Hepatic stellate cell (primary cell): Measurements from ENCODE around the gene TMEM88.

Experiments used
- DNase-seq: peaks from one replicate; pipeline ENCODE4 v3.0.0; 2011; ENCODE audit warnings: low spot score

TMEM88 gene

DNA sequence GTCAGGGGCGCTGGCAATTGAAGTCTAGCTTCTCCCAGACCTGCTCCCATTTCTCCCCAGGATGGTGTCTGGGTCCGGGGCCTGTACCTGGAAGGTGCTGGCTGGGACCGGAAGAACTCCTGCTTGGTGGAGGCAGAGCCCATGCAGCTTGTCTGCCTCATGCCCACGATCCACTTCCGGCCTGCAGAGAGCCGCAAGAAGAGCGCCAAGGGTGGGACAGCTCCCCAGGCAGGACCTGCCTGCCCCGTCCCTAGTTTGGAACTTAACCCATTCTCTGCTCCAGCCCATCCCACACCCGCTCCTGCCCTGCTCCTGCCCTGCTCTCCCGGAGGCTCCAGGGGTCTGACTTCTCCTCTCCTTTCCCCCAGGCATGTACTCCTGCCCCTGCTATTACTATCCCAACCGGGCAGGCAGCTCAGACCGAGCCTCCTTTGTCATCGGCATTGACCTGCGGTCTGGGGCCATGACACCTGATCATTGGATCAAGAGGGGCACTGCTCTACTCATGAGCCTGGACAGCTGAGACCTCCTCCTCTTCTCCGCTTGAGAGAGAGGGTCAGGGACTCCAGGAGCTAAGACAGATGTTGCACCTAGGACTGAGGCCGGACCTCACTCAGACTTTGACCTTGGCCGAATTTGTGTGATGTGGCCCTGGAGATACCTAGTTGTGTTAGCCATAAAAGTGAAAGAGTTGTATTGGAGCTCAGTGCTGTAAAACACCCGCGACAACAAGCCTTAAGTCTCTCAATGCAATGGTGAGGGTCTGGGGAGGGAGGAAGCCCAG is 21.7 kb upstream of the TMEM88 start:
- no peak for DNase-seq

GRCh38 chr17:7833795-7834541 is 20.9 kb upstream of the TMEM88 start, which contains the start of gene KDM6B:
Gene KDM6B (plus strand): TSS chr17:7834217. CDS start chr17:7845555, 11,338 bp downstream.
- DNase-seq: peak; percentile 94

- DNase-seq: peak; percentile 43
Measured at GRCh38 chr17:7834542-7834956, 20.3 kb upstream of the TMEM88 start.

- peak; percentile 98 for DNase-seq
Measured at GRCh38 chr17:7834957-7835813, 19.7 kb upstream of the TMEM88 start.

DNA sequence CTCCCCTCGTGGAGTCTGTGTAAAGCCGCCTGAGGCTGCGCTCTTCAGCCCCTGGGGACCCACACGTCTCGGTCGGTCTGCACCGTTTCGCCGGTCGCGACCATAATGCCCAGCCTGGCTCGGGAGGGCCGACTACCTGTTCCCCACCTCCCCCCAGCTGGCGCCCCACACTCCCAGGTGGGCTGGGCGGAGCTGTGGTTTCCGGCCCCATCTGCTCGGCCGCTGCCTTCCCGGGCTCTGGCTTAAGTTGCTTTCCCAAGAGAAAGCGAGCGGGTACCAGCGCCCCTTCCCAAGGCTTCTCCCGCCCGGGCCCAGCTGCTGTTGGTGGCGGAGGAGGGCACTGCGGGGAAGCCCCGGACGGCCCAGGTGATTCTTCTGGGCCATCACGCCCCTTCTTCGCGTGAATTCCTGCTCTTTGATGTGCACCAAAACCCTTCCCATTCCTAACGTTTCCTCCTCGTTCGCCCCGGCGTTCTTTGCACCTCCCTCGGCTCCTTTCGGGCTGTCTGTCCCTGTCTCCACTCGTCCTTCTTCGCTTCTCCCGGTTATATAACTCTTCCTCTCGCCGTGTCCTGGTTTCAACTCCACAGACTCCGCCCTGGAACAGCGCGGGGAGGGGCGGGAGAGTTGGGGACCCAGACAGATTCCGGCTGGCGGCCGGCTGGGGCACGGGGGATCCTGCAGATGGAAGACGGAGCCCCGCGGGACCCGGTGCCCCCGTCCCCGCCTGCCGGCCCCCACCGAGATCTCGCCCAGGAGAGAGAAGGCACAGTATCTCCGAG is 18.9 kb upstream of the TMEM88 start:
- peak; percentile 63 for DNase-seq

GRCh38 chr17:7836596-7837407 is 18.1 kb upstream of the TMEM88 start:
- DNase-seq: peak; percentile 85

DNA sequence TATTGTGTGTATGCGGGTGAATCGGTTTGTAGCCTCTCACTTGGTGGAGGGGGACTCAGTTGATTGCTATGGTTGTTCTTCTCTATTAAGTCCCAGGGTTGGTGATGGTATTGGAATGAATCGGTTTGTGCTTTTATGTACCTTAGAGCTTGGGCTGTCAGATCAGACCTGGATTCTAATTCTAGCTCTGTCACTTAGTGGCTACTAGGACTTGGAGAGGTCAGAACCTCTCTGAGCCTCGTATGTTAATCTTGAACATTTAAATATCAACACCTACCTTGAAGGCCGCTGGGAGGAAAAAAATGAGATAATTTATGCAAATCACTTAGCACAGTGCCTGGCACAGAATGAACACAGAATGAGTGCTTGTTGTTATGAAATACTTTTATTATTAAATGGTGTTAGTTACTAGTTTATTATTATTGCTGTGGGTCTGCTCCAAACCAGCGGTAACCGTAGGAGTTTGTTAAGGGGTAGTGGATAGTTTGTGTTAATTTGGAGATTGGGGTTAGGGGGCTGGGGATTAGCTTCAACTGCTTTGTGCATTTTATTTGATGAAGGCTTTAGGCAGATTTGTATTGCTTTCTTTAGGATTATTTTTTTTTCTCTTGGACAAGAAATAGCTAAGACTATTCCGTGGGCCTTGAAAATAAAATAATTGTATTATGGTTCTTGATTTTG is 17.3 kb upstream of the TMEM88 start:
- no peak for DNase-seq

DNA sequence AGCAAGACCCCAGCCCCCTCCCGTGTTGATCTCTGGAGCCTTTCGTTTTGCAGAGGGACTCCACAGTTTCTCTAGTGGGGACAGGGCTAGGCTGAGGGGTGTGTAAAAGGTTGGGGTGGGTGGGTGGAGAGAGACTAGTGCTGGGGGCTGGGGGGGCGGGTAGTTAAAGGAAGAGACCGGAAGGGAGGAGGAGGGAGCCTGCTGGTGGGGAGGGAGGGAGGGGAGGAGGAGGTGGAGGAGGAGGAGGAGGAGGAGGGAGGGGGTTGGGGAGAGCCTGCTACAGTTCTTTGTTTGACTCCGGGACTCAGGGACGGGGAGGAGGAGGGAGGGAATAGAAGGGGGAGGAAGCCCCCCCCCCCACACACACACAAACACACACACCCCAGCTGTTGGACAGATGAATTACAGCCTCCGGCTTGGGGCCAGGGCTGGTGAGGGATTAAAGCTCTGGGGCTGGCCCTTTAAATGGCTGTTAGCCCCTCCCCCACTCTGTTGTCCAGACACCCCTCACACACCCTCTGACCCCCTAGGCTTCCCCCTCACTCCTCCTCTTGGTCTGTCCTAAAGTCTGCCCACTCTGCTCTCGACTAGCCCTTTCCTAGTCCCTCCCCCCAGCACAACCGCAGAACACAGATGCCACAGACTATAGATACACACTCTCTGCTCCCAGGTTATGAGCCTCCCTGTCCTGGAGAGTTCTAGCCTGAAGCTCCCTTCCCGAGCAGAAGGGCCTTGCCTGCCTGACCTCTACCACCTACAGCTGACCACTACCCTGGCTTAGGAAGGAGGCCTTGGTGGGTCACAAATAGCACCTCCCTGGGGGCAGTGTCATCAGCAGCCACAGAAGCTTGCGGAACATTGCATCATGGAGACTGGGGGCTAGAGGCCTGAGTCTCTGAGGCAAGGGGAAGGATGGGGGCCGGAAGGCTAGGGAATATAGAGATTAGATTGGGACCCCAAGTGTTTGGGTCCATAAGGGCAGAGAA is 16.5 kb upstream of the TMEM88 start:
- DNase-seq: peak; percentile 58

DNA sequence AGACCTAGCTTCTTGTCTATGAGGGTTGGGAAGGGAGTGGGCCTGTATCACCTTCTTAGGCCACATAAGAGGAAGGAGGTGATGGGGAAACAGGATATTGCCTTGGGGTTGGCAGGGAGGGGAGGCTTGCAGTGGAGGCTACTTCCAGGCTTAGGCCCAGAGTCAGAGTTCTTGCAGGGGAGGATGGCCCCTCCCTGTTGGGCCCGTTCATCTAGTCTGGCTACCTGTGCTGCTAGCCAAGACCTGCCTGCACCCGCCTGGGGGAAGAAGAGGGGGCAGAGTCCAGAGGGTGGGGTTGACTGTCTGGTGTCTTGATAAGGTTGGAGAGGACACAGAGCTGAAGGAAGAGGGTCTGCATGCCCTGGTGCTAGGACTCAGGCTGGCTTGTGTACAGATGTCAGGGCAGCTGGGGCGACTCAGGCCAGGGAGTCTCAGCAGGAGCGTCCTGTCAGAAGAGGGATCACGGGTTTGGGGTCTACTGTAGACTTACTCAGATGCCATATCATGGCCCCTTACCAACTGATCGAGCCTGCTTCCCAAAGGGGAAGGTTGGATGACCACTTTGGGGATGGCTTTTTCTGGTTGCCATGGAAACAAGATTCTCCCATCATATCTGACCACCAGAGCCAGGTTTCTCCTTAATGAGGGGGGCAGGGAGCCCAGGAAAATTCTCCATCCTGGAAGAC is 15.5 kb upstream of the TMEM88 start:
- DNase-seq: no peak

DNA sequence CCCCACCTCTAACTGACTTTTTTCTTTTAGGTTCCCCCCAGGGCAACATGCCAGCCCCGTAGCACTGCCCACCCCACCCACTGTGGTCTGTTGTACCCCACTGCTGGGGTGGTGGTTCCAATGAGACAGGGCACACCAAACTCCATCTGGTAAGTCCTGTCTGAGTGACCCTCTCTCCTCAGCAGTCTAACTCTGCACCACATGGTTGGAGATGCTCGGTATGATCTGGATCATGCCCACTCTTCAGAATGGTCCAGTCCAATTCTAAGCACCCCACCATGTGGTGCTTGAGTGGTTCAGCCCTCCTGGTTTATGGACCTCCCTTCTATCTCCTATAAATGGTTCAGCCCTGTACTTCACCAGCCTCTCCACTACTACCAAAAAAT is 15.0 kb upstream of the TMEM88 start:
- DNase-seq: peak; percentile 24

DNA sequence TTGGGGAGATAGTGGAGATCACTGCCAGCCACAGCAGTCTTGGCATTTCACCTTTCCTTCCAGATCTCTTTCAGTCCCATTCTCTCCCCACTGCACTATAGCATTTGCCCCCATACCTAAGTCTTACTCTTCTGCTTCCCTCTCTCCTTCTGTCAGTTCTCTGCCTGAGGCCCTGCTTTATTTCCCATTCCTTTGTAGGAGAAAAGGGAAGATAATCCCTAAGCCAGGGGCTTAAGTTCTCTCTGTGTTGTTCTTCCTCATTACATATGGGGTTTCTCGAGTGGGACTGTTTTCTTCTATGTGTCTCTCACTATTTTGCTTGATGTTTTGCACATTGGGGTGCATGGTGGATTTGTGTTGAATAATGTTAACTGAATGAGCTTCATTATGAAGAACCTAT is 14.4 kb upstream of the TMEM88 start:
- no peak for DNase-seq

- DNase-seq: no peak
Measured at GRCh38 chr17:7840875-7841274, 14.0 kb upstream of the TMEM88 start.

DNA sequence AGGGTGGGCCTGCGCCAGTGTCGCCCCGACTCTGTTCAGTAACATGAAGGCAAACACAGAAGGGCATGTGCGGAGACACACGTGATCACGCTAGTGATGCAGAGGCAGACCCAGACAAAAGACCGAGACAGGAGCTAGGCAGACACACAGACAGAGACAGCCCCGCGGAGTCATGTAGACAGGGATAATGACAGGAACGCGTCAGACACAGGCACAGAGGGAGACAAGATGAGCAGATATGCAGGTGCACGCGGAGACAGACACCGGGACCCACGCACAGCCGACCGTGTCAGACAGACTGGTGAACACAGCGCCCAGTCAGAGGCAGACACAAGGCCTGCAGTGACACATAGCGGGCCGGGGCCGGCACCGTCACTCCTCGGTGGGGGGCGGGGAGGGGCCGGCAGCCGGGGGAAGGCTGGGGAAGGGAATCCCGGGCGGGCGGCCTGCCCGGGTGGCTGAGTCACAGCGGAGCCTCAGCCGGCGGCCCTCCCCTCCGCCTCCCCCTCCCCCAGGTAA is 13.4 kb upstream of the TMEM88 start:
- peak; percentile 92 for DNase-seq

GRCh38 chr17:7841915-7842379 is 12.9 kb upstream of the TMEM88 start:
- DNase-seq: peak; percentile 91

DNA sequence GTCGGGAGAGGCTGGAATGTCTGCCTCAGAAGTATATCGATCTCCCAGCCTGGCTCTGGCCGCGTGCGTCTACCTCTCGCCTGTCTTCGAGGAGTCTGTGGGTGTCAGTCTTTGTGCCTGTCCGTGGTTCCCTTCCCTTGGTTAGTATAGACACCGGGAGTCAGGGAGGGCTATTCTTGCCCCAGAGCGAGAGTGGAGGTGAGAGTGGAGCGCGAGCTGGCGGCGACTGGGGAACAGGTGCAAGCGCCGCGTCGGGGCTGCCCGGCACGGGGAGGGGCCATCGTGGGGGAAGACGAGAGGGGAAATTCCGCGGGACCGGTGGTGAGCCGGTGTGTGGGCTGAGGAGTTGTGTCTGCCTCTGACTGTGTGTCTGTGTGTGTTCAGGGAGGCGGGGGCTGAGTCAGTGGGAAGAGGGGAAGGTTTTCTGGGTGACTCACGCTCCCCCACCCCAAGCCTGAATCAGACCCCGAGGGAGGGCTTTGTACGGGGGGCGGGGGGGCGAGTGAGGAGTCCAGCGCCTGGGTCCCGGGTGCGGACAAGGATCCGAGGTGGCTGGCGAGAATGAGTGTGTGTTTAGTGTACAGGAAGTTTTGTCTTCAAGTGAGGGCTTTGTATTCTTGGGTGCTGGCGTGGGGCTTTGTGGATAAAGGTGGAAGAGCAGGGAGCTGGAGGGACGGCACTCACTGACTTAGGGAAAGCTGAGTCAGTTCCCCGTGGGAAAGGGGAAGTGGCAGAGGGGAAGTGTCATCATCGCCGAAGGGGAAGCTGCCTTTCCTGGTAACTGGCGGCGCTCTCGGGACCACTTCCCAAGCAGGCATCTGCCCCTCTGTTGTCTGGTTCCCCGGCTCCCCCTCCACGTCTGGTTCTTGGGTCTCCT is 12.2 kb upstream of the TMEM88 start:
- DNase-seq: peak; percentile 82

DNA sequence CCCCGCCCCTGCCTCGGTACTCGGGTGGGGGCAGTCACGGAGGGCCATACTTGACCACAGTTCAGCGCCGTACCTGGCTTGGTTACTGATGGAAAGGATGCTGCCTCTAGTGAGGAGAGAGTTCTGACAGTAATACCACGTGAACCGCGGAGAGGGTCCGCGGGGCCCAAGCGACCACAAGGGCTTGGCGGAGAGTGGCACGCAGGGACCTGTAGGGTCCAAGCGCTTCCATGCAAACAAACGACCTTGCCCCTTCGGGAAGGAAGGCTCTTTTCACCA is 11.7 kb upstream of the TMEM88 start:
- DNase-seq: no peak
